ENCODE data around the gene NHERF1.

Gene NHERF1

GRCh38 chr17:74812109-74813009 is 63.9 kb downstream of the NHERF1 start:
- no peak overlapping the region for H3K4me3 ChIP-seq (ENCODE audit: low read depth, low read length)
- no peak for TF ChIP-seq CTCF (IDR thresholded peaks at IDR 0.05; ENCODE audit: low read depth, low read length, missing control alignments)
- DNase-seq (ENCODE audit: low read depth): no peak

GRCh38 chr17:74814453-74814852 is 66.0 kb downstream of the NHERF1 start:
- no peak for TF ChIP-seq CTCF (IDR thresholded peaks at IDR 0.05; ENCODE audit: low read depth, low read length, missing control alignments)
- H3K4me3 ChIP-seq (ENCODE audit: low read depth, low read length): no peak overlapping the region
- DNase-seq (ENCODE audit: low read depth): no peak

GRCh38 chr17:74815067-74815466 is 66.6 kb downstream of the NHERF1 start:
- H3K4me3 ChIP-seq (ENCODE audit: low read depth, low read length): no peak overlapping the region
- no peak for TF ChIP-seq CTCF (IDR thresholded peaks at IDR 0.05; ENCODE audit: low read depth, low read length, missing control alignments)
- DNase-seq (ENCODE audit: low read depth): no peak

GRCh38 chr17:74815550-74816370 is 67.3 kb downstream of the NHERF1 start:
- H3K4me3 ChIP-seq (ENCODE audit: low read depth, low read length): no peak overlapping the region
- peak; percentile 21 for TF ChIP-seq CTCF (IDR thresholded peaks at IDR 0.05; ENCODE audit: low read depth, low read length, missing control alignments)
- DNase-seq (ENCODE audit: low read depth): no peak

- no peak overlapping the region for H3K4me3 ChIP-seq (ENCODE audit: low read depth, low read length)
- TF ChIP-seq CTCF (IDR thresholded peaks at IDR 0.05; ENCODE audit: low read depth, low read length, missing control alignments): no peak
- DNase-seq (ENCODE audit: low read depth): no peak
Measured at GRCh38 chr17:74816905-74817620, 68.6 kb downstream of the NHERF1 start.

GRCh38 chr17:74818291-74818938 is 70.0 kb downstream of the NHERF1 start:
- no peak overlapping the region for H3K4me3 ChIP-seq (ENCODE audit: low read depth, low read length)
- no peak for DNase-seq (ENCODE audit: low read depth)
- TF ChIP-seq CTCF (IDR thresholded peaks at IDR 0.05; ENCODE audit: low read depth, low read length, missing control alignments): no peak
